ENCODE measurements around the gene GPR45.

The GPR45 gene

GRCh38 chr2:105255979-105256378, 14.4 kb downstream of the GPR45 start:
- POLR2A ChIA-PET, result no interaction called here
- TF ChIP-seq L3MBTL2 (conservative IDR thresholded peaks at IDR 0.05), result no peak
- TF ChIP-seq FOXK2 (IDR thresholded peaks at IDR 0.05), result no peak
- no peak for TF ChIP-seq BHLHE40 (IDR thresholded peaks at IDR 0.05; ENCODE audit: borderline replicate concordance)
- TF ChIP-seq NFRKB (IDR thresholded peaks at IDR 0.05), result no peak
- no peak for TF ChIP-seq FOXM1 (IDR thresholded peaks at IDR 0.05; ENCODE audit: borderline replicate concordance)
- TF ChIP-seq LEF1 (IDR thresholded peaks at IDR 0.05; ENCODE audit: borderline replicate concordance), result no peak
- no peak for DNase-seq (ENCODE audit: extremely low spot score)
- CTCF ChIA-PET, result no interaction called here

- TF ChIP-seq TARDBP (IDR thresholded peaks at IDR 0.05) (no peak), CTBP1 (IDR thresholded peaks at IDR 0.05; ENCODE audit: borderline replicate concordance) (no peak), ZNF384 (IDR thresholded peaks at IDR 0.05) (no peak), LEF1 (IDR thresholded peaks at IDR 0.05; ENCODE audit: borderline replicate concordance) (no peak), FOXK2 (IDR thresholded peaks at IDR 0.05) (no peak), BHLHE40 (IDR thresholded peaks at IDR 0.05; ENCODE audit: borderline replicate concordance) (no peak), SUZ12 (IDR thresholded peaks at IDR 0.05) (no peak), FOXA1 (IDR thresholded peaks at IDR 0.05) (no peak), L3MBTL2 (conservative IDR thresholded peaks at IDR 0.05) (no peak), ELF4 (IDR thresholded peaks at IDR 0.05) (no peak), PKNOX1 (IDR thresholded peaks at IDR 0.05) (no peak), SP1 (IDR thresholded peaks at IDR 0.05) (no peak), NFRKB (IDR thresholded peaks at IDR 0.05) (no peak), HDGF (IDR thresholded peaks at IDR 0.05; ENCODE audit: borderline replicate concordance) (no peak)
- ChIA-PET CTCF (no interaction called here), POLR2A (no interaction called here)
- DNase-seq (ENCODE audit: extremely low spot score), result no peak
Observed at GRCh38 chr2:105256431-105257047, 15.0 kb downstream of the GPR45 start.

- no peak for DNase-seq (ENCODE audit: extremely low spot score)
- TF ChIP-seq PKNOX1 (IDR thresholded peaks at IDR 0.05), result no peak
- no peak for TF ChIP-seq FOXK2 (IDR thresholded peaks at IDR 0.05)
- TF ChIP-seq SP1 (IDR thresholded peaks at IDR 0.05), result no peak
- no peak for TF ChIP-seq HDGF (IDR thresholded peaks at IDR 0.05; ENCODE audit: borderline replicate concordance)
- no peak for TF ChIP-seq NFRKB (IDR thresholded peaks at IDR 0.05)
- no peak for TF ChIP-seq ELF4 (IDR thresholded peaks at IDR 0.05)
- no peak for TF ChIP-seq ARNT (IDR thresholded peaks at IDR 0.05)
- TF ChIP-seq FOXM1 (IDR thresholded peaks at IDR 0.05; ENCODE audit: borderline replicate concordance), result no peak
- TF ChIP-seq FOXA1 (IDR thresholded peaks at IDR 0.05), result no peak
- TF ChIP-seq ZNF384 (IDR thresholded peaks at IDR 0.05), result no peak
- no peak for TF ChIP-seq CTBP1 (IDR thresholded peaks at IDR 0.05; ENCODE audit: borderline replicate concordance)
- no peak for TF ChIP-seq BHLHE40 (IDR thresholded peaks at IDR 0.05; ENCODE audit: borderline replicate concordance)
- TF ChIP-seq L3MBTL2 (conservative IDR thresholded peaks at IDR 0.05), result no peak
- no peak for TF ChIP-seq LEF1 (IDR thresholded peaks at IDR 0.05; ENCODE audit: borderline replicate concordance)
- no peak for TF ChIP-seq TARDBP (IDR thresholded peaks at IDR 0.05)
- ChIA-PET CTCF (no interaction called here), POLR2A (no interaction called here)
Observed at GRCh38 chr2:105257981-105258380, 16.4 kb downstream of the GPR45 start.

- POLR2A ChIA-PET, result no interaction called here
- CTCF ChIA-PET, result no interaction called here
- DNase-seq (ENCODE audit: extremely low spot score), result no peak
Observed at GRCh38 chr2:105258835-105259350, 17.4 kb downstream of the GPR45 start.

GRCh38 chr2:105261061-105261460, 19.5 kb downstream of the GPR45 start:
- TF ChIP-seq PKNOX1 (IDR thresholded peaks at IDR 0.05), result no peak
- TF ChIP-seq NFRKB (IDR thresholded peaks at IDR 0.05), result no peak
- TF ChIP-seq FOXM1 (IDR thresholded peaks at IDR 0.05; ENCODE audit: borderline replicate concordance), result no peak
- TF ChIP-seq FOXK2 (IDR thresholded peaks at IDR 0.05), result no peak
- TF ChIP-seq FOXA1 (IDR thresholded peaks at IDR 0.05), result no peak
- no peak for TF ChIP-seq LEF1 (IDR thresholded peaks at IDR 0.05; ENCODE audit: borderline replicate concordance)
- TF ChIP-seq BHLHE40 (IDR thresholded peaks at IDR 0.05; ENCODE audit: borderline replicate concordance), result no peak
- TF ChIP-seq HDGF (IDR thresholded peaks at IDR 0.05; ENCODE audit: borderline replicate concordance), result no peak
- ChIA-PET CTCF (interaction anchor here (0.9 kb wide), 1 partner anchor 34 kb away, joined by 4 read pairs; no protein-coding TSS in a partner anchor), POLR2A (no interaction called here)
- no peak for DNase-seq (ENCODE audit: extremely low spot score)

More at GRCh38 chr2:105258835-105259350, 17.4 kb downstream of the GPR45 start:
- no peak for TF ChIP-seq HDGF (IDR thresholded peaks at IDR 0.05; ENCODE audit: borderline replicate concordance)
- no peak for TF ChIP-seq L3MBTL2 (conservative IDR thresholded peaks at IDR 0.05)
- no peak for TF ChIP-seq ZNF384 (IDR thresholded peaks at IDR 0.05)
- no peak for TF ChIP-seq NFRKB (IDR thresholded peaks at IDR 0.05)

- TF ChIP-seq PKNOX1 (IDR thresholded peaks at IDR 0.05) (no peak), SUZ12 (IDR thresholded peaks at IDR 0.05) (no peak), TARDBP (IDR thresholded peaks at IDR 0.05) (no peak), ZNF384 (IDR thresholded peaks at IDR 0.05) (no peak), SP1 (IDR thresholded peaks at IDR 0.05) (no peak), LEF1 (IDR thresholded peaks at IDR 0.05; ENCODE audit: borderline replicate concordance) (no peak), BHLHE40 (IDR thresholded peaks at IDR 0.05; ENCODE audit: borderline replicate concordance) (no peak), HDGF (IDR thresholded peaks at IDR 0.05; ENCODE audit: borderline replicate concordance) (no peak), NFRKB (IDR thresholded peaks at IDR 0.05) (no peak), ELF4 (IDR thresholded peaks at IDR 0.05) (no peak), FOXK2 (IDR thresholded peaks at IDR 0.05) (no peak), L3MBTL2 (conservative IDR thresholded peaks at IDR 0.05) (no peak)
- ChIA-PET POLR2A (interaction anchor here (0.7 kb wide), 1 partner anchor 24 kb away, joined by 3 read pairs; no protein-coding TSS in a partner anchor), CTCF (no interaction called here)
- DNase-seq (ENCODE audit: extremely low spot score), result no peak
Observed at GRCh38 chr2:105262651-105263091, 21.1 kb downstream of the GPR45 start.

All from HEK293T (cell line).